Measurements from ENCODE around the gene PSAT1.

The PSAT1 gene

GRCh38 chr9:78269784-78270183, 27.1 kb upstream of the PSAT1 start:
- no peak for TF ChIP-seq CTCF (IDR thresholded peaks at IDR 0.05; ENCODE audit: low read depth, low read length)
- no peak for TF ChIP-seq EZH2phosphoT487 (IDR thresholded peaks at IDR 0.05; ENCODE audit: low read depth)
- Histone ChIP-seq H3K4me3 (ENCODE audit: low read length) (no peak overlapping the region), H3K4me1 (ENCODE audit: low read length) (no peaks in the 10 kb centered on the region), H3K27me3 (ENCODE audit: low read depth, low read length) (no peaks in the 10 kb centered on the region), H2AFZ (ENCODE audit: low read depth, low read length) (no peak overlapping the region), H3K79me2 (ENCODE audit: low read length) (no peaks in the 10 kb centered on the region), H3K9ac (ENCODE audit: low read length) (no peak overlapping the region), H4K20me1 (ENCODE audit: insufficient read depth, low read length) (no peaks in the 10 kb centered on the region), H3K36me3 (replicated peaks; ENCODE audit: low read depth, low read length) (peaks cover 41% of the 10 kb centered on the region), H3K27ac (ENCODE audit: low read length) (no peak overlapping the region), H3K4me2 (ENCODE audit: low read length) (no peak overlapping the region), H3K9me3 (ENCODE audit: insufficient read depth, low read length) (no peaks in the 10 kb centered on the region)

GRCh38 chr9:78272307-78272706, 24.6 kb upstream of the PSAT1 start:
- Histone ChIP-seq H3K4me2 (ENCODE audit: low read length) (no peak overlapping the region), H3K79me2 (ENCODE audit: low read length) (no peaks in the 10 kb centered on the region), H4K20me1 (ENCODE audit: insufficient read depth, low read length) (no peaks in the 10 kb centered on the region), H3K27ac (ENCODE audit: low read length) (no peak overlapping the region), H3K27me3 (ENCODE audit: low read depth, low read length) (no peaks in the 10 kb centered on the region), H2AFZ (ENCODE audit: low read depth, low read length) (no peak overlapping the region), H3K9me3 (ENCODE audit: insufficient read depth, low read length) (no peaks in the 10 kb centered on the region), H3K4me3 (ENCODE audit: low read length) (no peak overlapping the region), H3K4me1 (ENCODE audit: low read length) (no peaks in the 10 kb centered on the region), H3K36me3 (replicated peaks; ENCODE audit: low read depth, low read length) (peaks cover 25% of the 10 kb centered on the region), H3K9ac (ENCODE audit: low read length) (no peak overlapping the region)
- TF ChIP-seq EZH2phosphoT487 (IDR thresholded peaks at IDR 0.05; ENCODE audit: low read depth), result no peak
- TF ChIP-seq CTCF (IDR thresholded peaks at IDR 0.05; ENCODE audit: low read depth, low read length), result no peak

GRCh38 chr9:78273761-78274160, 23.2 kb upstream of the PSAT1 start:
- no peaks in the 10 kb centered on the region for H3K9me3 ChIP-seq (ENCODE audit: insufficient read depth, low read length)
- H3K27ac ChIP-seq (ENCODE audit: low read length), result no peak overlapping the region
- no peaks in the 10 kb centered on the region for H3K4me1 ChIP-seq (ENCODE audit: low read length)
- H3K9ac ChIP-seq (ENCODE audit: low read length), result no peak overlapping the region
- H2AFZ ChIP-seq (ENCODE audit: low read depth, low read length), result no peak overlapping the region
- no peak overlapping the region for H3K4me2 ChIP-seq (ENCODE audit: low read length)
- H3K27me3 ChIP-seq (ENCODE audit: low read depth, low read length), result no peaks in the 10 kb centered on the region
- no peaks in the 10 kb centered on the region for H4K20me1 ChIP-seq (ENCODE audit: insufficient read depth, low read length)
- H3K79me2 ChIP-seq (ENCODE audit: low read length), result no peaks in the 10 kb centered on the region
- H3K36me3 ChIP-seq (replicated peaks; ENCODE audit: low read depth, low read length), result peaks cover 17% of the 10 kb centered on the region
- no peak overlapping the region for H3K4me3 ChIP-seq (ENCODE audit: low read length)
- TF ChIP-seq CTCF (IDR thresholded peaks at IDR 0.05; ENCODE audit: low read depth, low read length), result no peak
- no peak for TF ChIP-seq EZH2phosphoT487 (IDR thresholded peaks at IDR 0.05; ENCODE audit: low read depth)

DNA sequence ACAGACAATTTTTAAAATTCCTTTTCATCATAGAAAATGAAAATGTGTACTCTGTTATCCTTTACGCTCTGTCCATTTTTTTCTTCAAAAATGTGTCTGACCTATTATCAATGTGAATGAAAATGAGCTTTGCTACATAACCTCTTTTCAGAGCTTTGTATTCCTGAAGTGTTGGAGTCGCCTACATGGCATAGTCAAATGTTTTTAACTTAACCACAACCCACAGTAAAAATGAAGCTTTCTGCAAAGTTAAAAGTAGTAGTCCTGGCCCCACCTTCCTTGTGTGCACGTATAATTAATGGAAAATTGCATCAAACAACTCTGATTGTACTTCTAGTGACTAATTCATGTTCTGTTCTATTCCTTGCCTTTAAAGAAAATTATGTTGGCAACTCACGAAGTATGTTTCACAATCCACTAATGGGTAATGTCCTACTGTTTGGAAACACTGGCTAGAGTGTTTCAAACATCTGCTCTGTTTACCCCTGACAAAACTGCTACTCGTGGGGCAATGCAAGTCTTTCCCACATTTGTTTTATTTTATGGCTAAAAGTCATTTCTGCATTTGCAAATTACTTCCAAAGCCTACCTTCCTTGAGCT, 18.6 kb upstream of the PSAT1 start:
- H2AFZ ChIP-seq (ENCODE audit: low read depth, low read length), result no peak overlapping the region
- no peak overlapping the region for H3K4me3 ChIP-seq (ENCODE audit: low read length)
- no peak overlapping the region for H3K9ac ChIP-seq (ENCODE audit: low read length)
- H3K27ac ChIP-seq (ENCODE audit: low read length), result no peak overlapping the region
- no peaks in the 10 kb centered on the region for H3K9me3 ChIP-seq (ENCODE audit: insufficient read depth, low read length)
- no peak for TF ChIP-seq EZH2phosphoT487 (IDR thresholded peaks at IDR 0.05; ENCODE audit: low read depth)
- TF ChIP-seq CTCF (IDR thresholded peaks at IDR 0.05; ENCODE audit: low read depth, low read length), result no peak
- no peak overlapping the region for H3K4me2 ChIP-seq (ENCODE audit: low read length)
- H4K20me1 ChIP-seq (ENCODE audit: insufficient read depth, low read length), result no peaks in the 10 kb centered on the region
- no peaks in the 10 kb centered on the region for H3K27me3 ChIP-seq (ENCODE audit: low read depth, low read length)
- H3K36me3 ChIP-seq (replicated peaks; ENCODE audit: low read depth, low read length), result no peaks in the 10 kb centered on the region
- H3K4me1 ChIP-seq (ENCODE audit: low read length), result no peaks in the 10 kb centered on the region
- no peaks in the 10 kb centered on the region for H3K79me2 ChIP-seq (ENCODE audit: low read length)
